A549 (cell line): Measurements from ENCODE around the gene RUNDC3A. TPM values are rescaled to one million over a fixed set of nuclear protein-coding genes. Genes with fewer than 3 reads are reported as not detected.

Experiments used
- ATAC-seq, 2 experiments: fragments of 200-7000 bp in 1 of 2; fragments of >200 bp in 1 of 2; cut with Nextera tagmentation in 1 of 2; cut with Tn5 transposase in 1 of 2; 3 replicates each; pipeline versions ENCODE4 v1.8.0 to v1.9.1; 2018 to 2020; ENCODE audit warnings: mild to moderate bottlenecking in 1 of 2, moderate library complexity in 1 of 2
- CTCF ChIA-PET: fragments of 300-600 bp; sonication (Branson Sonifier 250); formaldehyde crosslinking; extraction: SDS; loops from one replicate; lab custom pipeline; 2021; ENCODE audit warnings: antibody characterized with exemption, inconsistent platforms; lab: Yijun Ruan, JAX
- POLR2A ChIA-PET: fragments of 350-600 bp; formaldehyde crosslinking; extraction: SDS; loops from one replicate; lab custom pipeline; 2021; ENCODE audit warnings: antibody characterized with exemption, inconsistent platforms; lab: Yijun Ruan, JAX
- DNase-seq, 2 experiments: peaks; one replicate each; pipeline versions ENCODE4 v3.0.0 to v3.0.0-alpha.2; 2011 to 2016; ENCODE audit warnings: low read depth in 1 of 2, low spot score in 1 of 2
- FAIRE-seq: peaks from 2 replicates; lab custom pipeline; 2011; peaks lifted over from hg19 to GRCh38; lab: Jason Lieb, UNC
- H3K27ac ChIP-seq, 2 experiments: fragments of >200 bp; sonication (Bioruptor Twin); formaldehyde crosslinking; 3 replicates each; pipeline ENCODE4 v1.5.1; 2016 to 2017
- H3K4me1 ChIP-seq: fragments of >200 bp; sonication (Bioruptor Twin); formaldehyde crosslinking; 3 replicates; pipeline ENCODE4 v1.6.1; 2016
- H3K4me2 ChIP-seq: fragments of >200 bp; sonication (Bioruptor Twin); formaldehyde crosslinking; 3 replicates; pipeline ENCODE4 v1.6.1; 2016
- H3K4me3 ChIP-seq: fragments of >200 bp; sonication (Bioruptor Twin); formaldehyde crosslinking; 3 replicates; pipeline ENCODE4 v1.5.1; 2016
- H3K9me3 ChIP-seq: fragments of >200 bp; sonication (Bioruptor Twin); formaldehyde crosslinking; 3 replicates; pipeline ENCODE4 v1.6.1; 2016
- CHD2 ChIP-seq: fragments of 150-350 bp; IDR thresholded peaks from 2 replicates; pipeline ENCODE4 v1.6.1; 2014; ENCODE audit warnings: low read length; ENCODE audit not compliant: partially characterized antibody
- POLR2A ChIP-seq: IDR thresholded peaks from 2 replicates; pipeline ENCODE4 v1.6.1; 2012; ENCODE audit warnings: mild to moderate bottlenecking, low read length
- RCOR1 ChIP-seq: fragments of 150-350 bp; IDR thresholded peaks from 2 replicates; pipeline ENCODE4 v1.6.1; 2014; ENCODE audit warnings: antibody characterized with exemption, low read length, low read depth
- WGBS: methylation state at CpG from one replicate; pipeline ENCODE4 v1.1.6; 2017; ENCODE audit errors: missing lambda C conversion rate; 5-methylcytosine and 5-hydroxymethylcytosine counted together
- polyA plus RNA-seq, 4 experiments: library from polyadenylated mRNA; depleted of rRNA in 3 of 4; stranded (reverse); fragments of >200 nt; fragmentation: RNase III in 1 of 4; extraction: RNeasy Plus Mini Kit Qiagen cat#74134 plus additional on column Dnase treatment in 1 of 4; gene quantifications; 2 replicates in 3 of 4; 3 replicates in 1 of 4; pipeline ENCODE4 v1.2.3, GENCODE V29; 2011 to 2017
- small RNA-seq, 6 experiments: library from RNA; depleted of rRNA; stranded (forward); fragments of <200 nt; gene quantifications; one replicate each; pipeline ENCODE3, GENCODE V24; 2012
- TF ChIP-seq, protein P1 (sequence below): fragments of 150-350 bp; IDR thresholded peaks from 2 replicates; pipeline ENCODE4 v1.6.1; 2014; ENCODE audit warnings: low read depth, mild to moderate bottlenecking, low read length

The RUNDC3A gene
- polyA plus RNA-seq, 2 of the 4 experiments (the other 2 are of a cell fraction): 0.45 to 0.48 TPM

DNA sequence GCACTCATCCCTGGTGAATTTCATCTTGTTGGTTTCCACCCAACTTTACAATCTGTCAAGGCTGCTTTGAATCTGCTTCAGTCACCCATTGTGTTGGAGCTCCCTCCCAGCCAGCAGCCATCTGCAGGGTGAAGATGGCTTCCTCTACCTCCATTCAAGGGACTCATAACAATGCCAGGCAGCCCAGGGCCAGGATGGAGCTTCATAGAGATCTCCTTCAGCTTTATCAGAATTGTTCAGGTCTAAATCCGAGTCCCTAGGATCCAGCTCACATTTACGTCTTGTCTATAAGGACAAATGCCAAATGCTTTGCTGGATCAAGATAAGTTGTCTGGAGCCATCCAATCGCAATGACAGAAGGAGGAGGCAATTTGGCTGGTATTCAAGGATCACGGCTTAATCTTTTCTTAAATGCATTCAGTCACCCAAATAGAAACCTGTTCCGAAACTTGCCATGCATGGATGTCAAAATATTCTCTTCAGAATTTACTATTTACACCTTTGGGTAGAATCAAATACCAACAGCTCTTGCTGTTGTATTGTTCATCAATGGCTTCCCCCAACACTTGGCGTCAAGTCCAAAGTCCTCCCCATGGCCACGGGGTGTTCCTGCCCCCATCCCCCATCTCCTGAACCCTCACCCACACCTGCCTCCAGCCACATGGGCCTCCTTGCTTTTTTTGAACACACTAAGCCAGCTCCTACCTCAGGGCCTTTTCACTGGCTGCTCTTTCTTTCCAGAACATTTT is 59.0 kb downstream of the RUNDC3A start:
- no peak overlapping the region for H3K4me3 ChIP-seq
- H3K27ac ChIP-seq: no peak overlapping the region
- DNase-seq (no peak), ATAC-seq (no peak), FAIRE-seq (no peak)
- TF ChIP-seq, protein P1, sequence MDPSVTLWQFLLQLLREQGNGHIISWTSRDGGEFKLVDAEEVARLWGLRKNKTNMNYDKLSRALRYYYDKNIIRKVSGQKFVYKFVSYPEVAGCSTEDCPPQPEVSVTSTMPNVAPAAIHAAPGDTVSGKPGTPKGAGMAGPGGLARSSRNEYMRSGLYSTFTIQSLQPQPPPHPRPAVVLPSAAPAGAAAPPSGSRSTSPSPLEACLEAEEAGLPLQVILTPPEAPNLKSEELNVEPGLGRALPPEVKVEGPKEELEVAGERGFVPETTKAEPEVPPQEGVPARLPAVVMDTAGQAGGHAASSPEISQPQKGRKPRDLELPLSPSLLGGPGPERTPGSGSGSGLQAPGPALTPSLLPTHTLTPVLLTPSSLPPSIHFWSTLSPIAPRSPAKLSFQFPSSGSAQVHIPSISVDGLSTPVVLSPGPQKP: no peak
- TF ChIP-seq POLR2A (no peak), CHD2 (no peak), RCOR1 (no peak)
- POLR2A ChIA-PET: no interaction called here
- H3K4me1 ChIP-seq: peaks cover 4% of the 10 kb centered on the region
- H3K4me2 ChIP-seq: no peak overlapping the region
- CTCF ChIA-PET: interaction anchor here (1.0 to 11.1 kb wide), 8 partner anchors 8 to 157 kb away, joined by 3 to 179 read pairs (median 4); no protein-coding TSS in a partner anchor
- 52% methylated on average over 7 of the region's 7 CpGs for WGBS
- no peaks in the 10 kb centered on the region for H3K9me3 ChIP-seq

Small RNA genes within 50 kb of the gene (small RNA-seq; reads per million reads assigned to genes)
- gene RF00012 (0 reads per million in 6 experiments), gene RN7SL507P (0 to 0.35 (median 0) reads per million in 6 experiments), gene RNU6-453P (0 to 1.0 (median 0) reads per million in 6 experiments)

Other genes starting within 250 kb of the RUNDC3A start
- gene LSM12, start 241.9 kb upstream of the RUNDC3A start, polyA plus RNA-seq (2011; rRNA removed): 64.9 and 75.0 TPM in 2 replicates
- 42.4 to 43.9 TPM (median 43.1 TPM) in 3 replicates for gene LSM12, start 241.9 kb upstream of the RUNDC3A start, polyA plus RNA-seq (2017; fragmentation: RNase III; extraction: RNeasy Plus Mini Kit Qiagen cat#74134 plus additional on column Dnase treatment)
- gene G6PC3, start 237.9 kb upstream of the RUNDC3A start, polyA plus RNA-seq (2011; rRNA removed): 104 TPM in 2 replicates
- gene G6PC3, start 237.9 kb upstream of the RUNDC3A start, polyA plus RNA-seq (2017; fragmentation: RNase III; extraction: RNeasy Plus Mini Kit Qiagen cat#74134 plus additional on column Dnase treatment): 122 to 130 TPM (median 128 TPM) in 3 replicates
- gene HDAC5, start 185.0 kb upstream of the RUNDC3A start, polyA plus RNA-seq (2011; rRNA removed): 3.1 and 5.7 TPM in 2 replicates
- 3.2 to 7.1 TPM (median 4.5 TPM) in 3 replicates for gene HDAC5, start 185.0 kb upstream of the RUNDC3A start, polyA plus RNA-seq (2017; fragmentation: RNase III; extraction: RNeasy Plus Mini Kit Qiagen cat#74134 plus additional on column Dnase treatment)
- gene HROB, start 166.7 kb upstream of the RUNDC3A start, polyA plus RNA-seq (2011; rRNA removed): 5.4 and 5.6 TPM in 2 replicates
- gene HROB, start 166.7 kb upstream of the RUNDC3A start, polyA plus RNA-seq (2017; fragmentation: RNase III; extraction: RNeasy Plus Mini Kit Qiagen cat#74134 plus additional on column Dnase treatment): 6.0 to 7.1 TPM (median 6.8 TPM) in 3 replicates
- 0.05 TPM in 1 of 2 replicates, not detected in the other for gene ASB16, start 137.9 kb upstream of the RUNDC3A start, polyA plus RNA-seq (2011; rRNA removed)
- 0.12 to 0.16 TPM (median 0.15 TPM) in 3 replicates for gene ASB16, start 137.9 kb upstream of the RUNDC3A start, polyA plus RNA-seq (2017; fragmentation: RNase III; extraction: RNeasy Plus Mini Kit Qiagen cat#74134 plus additional on column Dnase treatment)
- gene TMUB2, start 121.6 kb upstream of the RUNDC3A start, polyA plus RNA-seq (2011; rRNA removed): 36.2 and 43.3 TPM in 2 replicates
- gene TMUB2, start 121.6 kb upstream of the RUNDC3A start, polyA plus RNA-seq (2017; fragmentation: RNase III; extraction: RNeasy Plus Mini Kit Qiagen cat#74134 plus additional on column Dnase treatment): 37.6 to 44.4 TPM (median 42.0 TPM) in 3 replicates
- gene ATXN7L3, start 108.7 kb upstream of the RUNDC3A start, polyA plus RNA-seq (2011; rRNA removed): 65.7 and 72.7 TPM in 2 replicates
- gene ATXN7L3, start 108.7 kb upstream of the RUNDC3A start, polyA plus RNA-seq (2017; fragmentation: RNase III; extraction: RNeasy Plus Mini Kit Qiagen cat#74134 plus additional on column Dnase treatment): 54.0 to 66.2 TPM (median 60.5 TPM) in 3 replicates
- gene UBTF, start 88.9 kb upstream of the RUNDC3A start, polyA plus RNA-seq (2011; rRNA removed): 39.8 and 44.0 TPM in 2 replicates
- gene UBTF, start 88.9 kb upstream of the RUNDC3A start, polyA plus RNA-seq (2017; fragmentation: RNase III; extraction: RNeasy Plus Mini Kit Qiagen cat#74134 plus additional on column Dnase treatment): 75.0 to 76.2 TPM (median 75.5 TPM) in 3 replicates
- gene SLC4A1, start 40.5 kb upstream of the RUNDC3A start, polyA plus RNA-seq (2011; rRNA removed): 0.03 TPM in 1 of 2 replicates, not detected in the other
- not detected in 3 replicates for gene SLC4A1, start 40.5 kb upstream of the RUNDC3A start, polyA plus RNA-seq (2017; fragmentation: RNase III; extraction: RNeasy Plus Mini Kit Qiagen cat#74134 plus additional on column Dnase treatment)
- 80.9 and 90.1 TPM in 2 replicates for gene SLC25A39, start 16.2 kb downstream of the RUNDC3A start, polyA plus RNA-seq (2011; rRNA removed)
- gene SLC25A39, start 16.2 kb downstream of the RUNDC3A start, polyA plus RNA-seq (2017; fragmentation: RNase III; extraction: RNeasy Plus Mini Kit Qiagen cat#74134 plus additional on column Dnase treatment): 147 to 154 TPM (median 150 TPM) in 3 replicates
- 111 and 147 TPM in 2 replicates for gene GRN, start 36.7 kb downstream of the RUNDC3A start, polyA plus RNA-seq (2011; rRNA removed)
- 146 to 198 TPM (median 197 TPM) in 3 replicates for gene GRN, start 36.7 kb downstream of the RUNDC3A start, polyA plus RNA-seq (2017; fragmentation: RNase III; extraction: RNeasy Plus Mini Kit Qiagen cat#74134 plus additional on column Dnase treatment)
- 1.8 and 2.7 TPM in 2 replicates for gene FAM171A2, start 55.3 kb downstream of the RUNDC3A start, polyA plus RNA-seq (2011; rRNA removed)
- gene FAM171A2, start 55.3 kb downstream of the RUNDC3A start, polyA plus RNA-seq (2017; fragmentation: RNase III; extraction: RNeasy Plus Mini Kit Qiagen cat#74134 plus additional on column Dnase treatment): 3.0 to 4.2 TPM (median 3.9 TPM) in 3 replicates
- 1.3 TPM in 2 replicates for gene ITGA2B, start 81.0 kb downstream of the RUNDC3A start, polyA plus RNA-seq (2011; rRNA removed)
- gene ITGA2B, start 81.0 kb downstream of the RUNDC3A start, polyA plus RNA-seq (2017; fragmentation: RNase III; extraction: RNeasy Plus Mini Kit Qiagen cat#74134 plus additional on column Dnase treatment): 2.2 to 4.4 TPM (median 4.1 TPM) in 3 replicates
- gene GPATCH8, start 194.8 kb downstream of the RUNDC3A start, polyA plus RNA-seq (2011; rRNA removed): 24.9 and 27.3 TPM in 2 replicates
- gene GPATCH8, start 194.8 kb downstream of the RUNDC3A start, polyA plus RNA-seq (2017; fragmentation: RNase III; extraction: RNeasy Plus Mini Kit Qiagen cat#74134 plus additional on column Dnase treatment): 20.6 to 21.7 TPM (median 21.7 TPM) in 3 replicates
- 25.8 and 26.9 TPM in 2 replicates for gene FZD2, start 248.9 kb downstream of the RUNDC3A start, polyA plus RNA-seq (2011; rRNA removed)
- gene FZD2, start 248.9 kb downstream of the RUNDC3A start, polyA plus RNA-seq (2017; fragmentation: RNase III; extraction: RNeasy Plus Mini Kit Qiagen cat#74134 plus additional on column Dnase treatment): 42.0 to 62.4 TPM (median 54.9 TPM) in 3 replicates